CD4-positive, alpha-beta T cell treated with Interleukin-1 beta for 1 hour (primary cell): ENCODE data around the gene PARP1.

Experiments used
- DNase-seq, 2 donors: peaks; one replicate each; pipeline ENCODE4 v3.0.0-alpha.2; 2020 to 2022

The PARP1 gene

DNA sequence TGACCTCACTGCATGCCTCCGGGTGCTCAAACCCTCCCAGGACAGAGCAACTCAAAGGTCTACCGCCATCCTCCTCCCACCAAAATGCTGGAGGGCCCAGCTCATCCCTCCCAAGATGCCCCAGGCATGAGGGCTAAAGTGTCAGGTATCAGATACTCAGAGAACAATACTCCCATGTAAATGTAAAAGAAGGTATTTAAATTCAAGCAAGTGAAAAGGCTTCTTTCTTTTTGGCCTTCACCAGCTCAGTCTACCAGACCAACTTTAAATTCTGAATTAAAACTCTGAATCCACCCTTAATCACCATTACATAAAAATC is 3.0 kb downstream of the PARP1 start:
- DNase-seq = no peak

DNA sequence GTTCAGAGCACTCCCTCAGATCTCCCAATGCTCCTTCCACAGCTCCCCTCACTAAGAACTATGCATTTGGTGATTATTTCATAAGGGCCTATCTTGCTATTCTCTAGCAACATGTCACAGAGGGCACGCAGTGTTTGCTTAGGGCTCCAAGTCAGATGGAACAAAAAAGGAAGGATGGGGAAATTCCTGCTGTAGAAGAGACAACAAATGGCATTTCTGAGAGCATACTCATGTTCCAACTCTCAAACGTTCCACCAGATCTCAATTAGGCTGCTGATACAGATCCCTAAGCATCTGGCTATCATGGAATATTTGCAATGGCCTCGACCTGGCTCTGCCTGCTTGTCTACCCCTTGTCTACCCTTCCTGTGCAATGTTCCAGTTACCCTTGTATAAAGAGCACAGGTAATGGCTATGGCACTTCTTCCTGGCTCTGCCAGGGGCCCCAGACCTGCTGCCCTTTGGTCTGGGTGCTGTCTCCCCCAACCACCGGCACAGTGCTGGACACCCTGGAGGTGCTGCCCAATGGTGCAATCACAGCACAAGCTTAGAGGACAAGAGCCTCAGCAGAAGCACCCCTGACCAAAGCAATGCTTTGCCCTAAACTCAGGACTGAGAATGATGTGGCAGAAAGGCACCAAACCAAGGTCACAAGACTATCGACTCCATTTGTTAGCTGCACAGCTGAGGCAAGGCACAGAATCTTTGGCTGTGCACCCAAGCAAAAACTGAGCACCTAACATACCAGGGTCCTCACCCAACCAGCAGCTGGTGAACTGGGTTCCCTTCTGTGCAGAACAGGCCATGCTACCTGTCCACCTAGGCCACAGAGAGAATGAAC is 3.6 kb downstream of the PARP1 start:
- no peak for DNase-seq

GRCh38 chr1:226403201-226404034 is 4.5 kb downstream of the PARP1 start:
- DNase-seq = no peak

GRCh38 chr1:226402739-226403165 is 5.1 kb downstream of the PARP1 start:
- no peak for DNase-seq

DNA sequence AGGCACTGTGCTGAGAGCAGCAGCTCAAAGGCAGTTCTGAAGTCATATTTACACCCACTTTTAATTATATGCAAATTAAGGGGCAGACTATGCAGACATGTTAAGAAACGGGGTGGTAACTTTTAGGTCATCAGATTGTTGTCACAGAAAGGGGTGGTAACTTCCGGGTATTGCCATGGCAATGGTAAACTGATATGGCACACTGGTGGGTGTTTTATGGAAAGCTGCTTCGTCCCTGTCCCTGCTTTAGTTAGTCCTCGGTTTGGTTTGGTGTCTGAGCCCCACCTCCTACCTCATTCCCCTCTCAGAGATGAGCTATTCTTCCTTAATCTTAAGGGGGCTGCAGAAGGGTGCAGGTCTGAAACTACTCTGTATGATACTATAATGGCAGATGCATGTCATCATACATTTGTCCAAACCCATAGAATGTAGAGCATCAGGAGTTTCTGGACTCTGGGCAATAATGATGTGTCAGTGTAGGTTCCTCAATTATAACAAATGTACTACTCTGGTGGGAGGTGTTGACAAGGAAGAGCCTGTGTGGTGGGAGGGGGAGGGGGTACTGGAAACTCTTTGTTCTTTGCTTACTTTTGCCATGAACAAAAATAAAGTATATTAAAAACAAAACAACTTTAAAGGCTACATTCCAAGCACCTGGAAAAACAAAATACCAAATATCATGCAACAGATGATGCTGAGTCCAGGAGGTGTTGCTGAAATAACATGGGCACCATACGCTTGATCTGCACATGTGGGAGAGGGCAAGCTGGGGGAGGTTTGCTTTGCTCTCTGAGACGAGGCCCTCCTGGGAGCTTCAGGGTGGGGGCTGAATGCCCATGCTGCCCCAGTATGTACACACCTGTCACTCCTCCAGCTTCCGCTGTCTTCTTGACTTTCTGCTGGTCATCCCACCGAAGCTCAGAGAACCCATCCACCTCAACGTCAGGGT is 6.3 kb downstream of the PARP1 start:
- DNase-seq = no peak

- no peak for DNase-seq
These were observed 7.2 kb downstream of the PARP1 start for GRCh38 chr1:226400519-226401354.

GRCh38 chr1:226397955-226398636 is 9.8 kb downstream of the PARP1 start:
- no peak for DNase-seq

- no peak for DNase-seq
These were observed 10.6 kb downstream of the PARP1 start for GRCh38 chr1:226397011-226397926.

DNA sequence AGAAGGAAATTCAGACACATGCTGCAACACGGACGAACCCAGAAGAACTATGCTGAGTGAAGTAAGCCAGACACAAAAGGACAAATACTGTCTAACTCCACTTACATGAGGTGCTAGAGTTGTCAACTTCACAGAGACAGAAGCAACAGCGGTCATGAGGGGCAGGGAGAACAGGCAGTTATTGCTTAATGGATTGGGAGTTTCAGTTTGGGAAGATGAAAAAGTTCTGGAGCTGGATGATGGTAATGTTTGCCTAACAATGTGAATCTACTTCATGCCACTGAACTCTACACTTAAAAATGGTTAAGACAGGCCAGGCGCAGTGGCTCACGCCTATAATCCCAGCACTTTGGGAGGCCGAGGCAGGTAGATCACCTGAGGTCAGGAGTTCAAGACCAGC is 12.1 kb downstream of the PARP1 start:
- no peak for DNase-seq

DNA sequence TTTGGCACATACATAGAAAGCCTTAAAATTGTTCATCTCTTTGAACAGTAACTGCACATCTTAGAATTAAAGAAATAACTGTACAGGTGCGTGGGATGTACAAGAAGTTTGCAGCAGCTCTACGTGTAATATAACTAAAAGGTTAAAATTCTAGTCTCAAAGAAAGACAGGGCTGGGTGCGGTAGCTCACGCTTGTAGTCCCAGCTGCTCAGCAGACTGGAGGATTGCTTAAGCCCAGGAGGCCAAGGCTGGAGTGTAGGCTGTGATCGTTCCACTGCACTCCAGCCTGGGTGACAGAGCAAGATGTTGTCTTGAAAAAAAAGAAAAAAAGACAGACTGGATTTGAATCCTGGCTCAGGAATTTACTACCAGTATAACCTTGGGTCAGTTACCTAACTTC is 13.4 kb downstream of the PARP1 start:
- DNase-seq = no peak

- no peak for DNase-seq
These were observed 17.2 kb downstream of the PARP1 start for GRCh38 chr1:226390681-226391080.

GRCh38 chr1:226388131-226388530 is 19.8 kb downstream of the PARP1 start:
- no peak for DNase-seq

DNA sequence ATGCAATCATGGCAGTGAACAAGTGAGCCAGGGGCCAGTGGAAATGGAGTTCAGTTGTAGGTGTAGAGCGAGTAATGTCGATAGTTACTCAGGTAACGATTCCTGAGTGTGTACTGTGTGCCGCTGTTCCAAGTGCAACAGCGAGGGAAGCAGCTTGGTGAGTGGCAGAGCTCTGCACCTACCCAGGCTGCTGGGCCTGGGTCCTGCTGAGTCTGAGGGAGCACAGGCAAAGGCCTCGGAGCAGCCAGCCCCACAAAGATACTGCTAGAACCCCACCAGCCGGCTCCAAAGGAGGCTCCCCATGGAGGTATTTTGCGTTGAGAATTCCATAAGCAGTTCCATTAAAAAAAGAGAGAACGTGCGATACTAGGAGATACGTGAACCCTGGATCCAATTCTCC is 23.2 kb downstream of the PARP1 start:
- DNase-seq = no peak

GRCh38 chr1:226384040-226384439 is 23.9 kb downstream of the PARP1 start:
- DNase-seq = no peak

DNA sequence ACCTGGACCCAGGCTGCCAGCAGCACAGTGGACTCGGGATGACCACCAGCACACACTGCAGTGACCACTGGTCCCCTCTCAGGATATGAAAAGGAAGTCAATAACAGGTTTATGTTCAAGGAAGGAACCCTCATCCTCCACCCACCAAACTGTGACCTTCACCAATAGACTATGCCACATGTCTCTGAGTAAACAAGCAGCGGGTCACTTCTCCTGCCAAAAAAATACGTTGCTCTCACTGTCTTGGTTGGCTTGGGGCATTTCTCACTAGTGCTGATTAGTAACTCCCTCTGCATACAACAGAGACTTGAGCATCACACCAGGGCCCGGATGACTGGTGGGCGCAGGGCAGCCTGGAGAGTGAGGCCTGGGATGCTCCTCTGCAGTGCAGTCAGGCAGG is 25.9 kb downstream of the PARP1 start:
- no peak for DNase-seq

DNA sequence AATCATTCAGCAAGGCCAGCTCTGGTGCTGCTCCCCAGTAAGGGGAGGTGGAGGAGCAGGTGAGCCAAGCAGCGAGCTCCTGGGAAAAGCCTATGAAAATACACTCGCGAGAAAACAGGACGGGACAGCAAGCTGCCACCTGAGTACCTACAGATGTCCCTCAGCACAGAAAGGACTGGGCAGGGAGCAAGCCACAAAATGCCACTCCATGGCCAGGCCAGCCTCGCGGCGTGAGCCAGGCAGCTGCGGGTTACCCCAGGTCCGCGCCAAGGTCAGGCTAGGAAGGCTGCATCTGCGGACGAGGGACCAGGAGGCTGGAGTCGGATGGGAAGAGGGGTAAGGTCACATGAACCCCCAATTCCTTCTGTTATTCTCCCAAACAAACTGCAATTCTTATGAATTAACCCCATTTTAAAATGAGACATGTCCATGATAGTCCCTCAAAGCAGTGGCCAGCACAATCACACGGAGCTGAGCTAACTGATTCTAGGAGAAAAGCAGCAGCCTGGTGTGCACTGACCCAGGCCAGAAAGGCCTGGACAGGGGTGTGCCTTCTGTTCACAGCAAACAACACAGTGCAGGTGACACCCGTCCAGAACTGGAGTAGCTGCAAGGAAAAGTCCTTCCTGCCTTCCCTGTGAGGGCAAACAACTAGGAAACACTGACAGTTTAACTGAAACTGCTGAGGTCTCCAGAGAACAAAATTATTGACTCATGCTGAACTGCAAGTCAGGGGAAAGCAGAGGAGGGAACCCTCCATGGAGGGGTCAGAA is 26.5 kb downstream of the PARP1 start:
- DNase-seq = no peak

GRCh38 chr1:226378071-226378470 is 29.8 kb downstream of the PARP1 start:
- no peak for DNase-seq

DNA sequence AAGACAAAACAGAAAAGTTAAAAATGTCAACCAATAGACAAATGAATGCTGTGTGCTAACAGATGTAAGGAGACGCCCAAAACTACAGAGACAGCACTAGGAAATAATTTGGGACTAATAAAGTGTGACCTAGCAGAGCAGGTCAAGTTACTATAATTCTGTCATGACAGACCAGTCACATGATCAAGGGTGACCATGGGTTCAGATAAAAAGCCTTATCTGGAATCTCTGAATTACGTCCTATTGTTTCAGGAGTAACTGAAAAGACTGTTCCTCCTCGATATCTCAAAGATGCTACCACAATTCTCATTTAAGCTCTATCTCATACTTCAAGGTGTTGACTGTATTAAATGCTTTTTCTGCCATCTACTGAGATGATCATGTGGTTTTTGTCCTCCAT is 31.6 kb downstream of the PARP1 start:
- DNase-seq = no peak

GRCh38 chr1:226373376-226373775 is 34.5 kb downstream of the PARP1 start:
- no peak for DNase-seq

DNA sequence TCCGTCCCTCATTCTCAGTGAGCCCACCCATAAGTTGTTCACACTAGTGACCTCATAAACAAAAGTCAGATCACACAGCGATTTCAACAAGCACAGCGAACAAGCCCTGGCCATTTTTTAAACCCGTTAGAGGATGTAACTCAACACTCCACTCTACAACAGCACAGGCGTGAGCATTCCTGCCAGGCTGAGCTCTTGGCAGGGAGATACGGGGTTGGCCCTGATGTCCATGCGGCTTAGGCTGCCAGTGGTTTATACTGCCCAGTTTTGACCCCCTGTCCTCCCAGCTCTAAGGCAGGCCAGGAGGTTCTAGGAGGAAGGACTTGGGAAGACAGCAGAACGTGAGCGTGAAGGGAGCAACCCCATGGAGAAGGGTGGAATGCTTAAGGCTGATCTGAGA is 35.0 kb downstream of the PARP1 start:
- DNase-seq = no peak
